Measurements from ENCODE around the gene MAP4.

GRCh38 chr3:47856669-47857068, 159.5 kb downstream of the MAP4 start:
- TF ChIP-seq CTCF (IDR thresholded peaks at IDR 0.05): no peak
- TF ChIP-seq POLR2A (IDR thresholded peaks at IDR 0.05): no peak

Measured in body of pancreas (tissue), 4 donors.